ENCODE results near the gene PIK3R3. TPM values are rescaled to one million over a fixed set of nuclear protein-coding genes. Genes with fewer than 3 reads are reported as not detected.
A peak's percentile ranks its signal among the peaks of the same experiment; 100 is the strongest.

PIK3R3 gene
- total and polyA plus RNA-seq, 9 of the 15 experiments (the other 6 are each of a cell fraction or from before 2014, with no cell fraction given) = 1.4 to 7.7 (median 4.6) TPM

GRCh38 chr1:46077644-46078043 is 54.8 kb downstream of the PIK3R3 start (continued):
- TF ChIP-seq BRF2 (IDR thresholded peaks at IDR 0.05; ENCODE audit: borderline replicate concordance, insufficient read depth, insufficient read length) (no peak), CTBP1 (IDR thresholded peaks at IDR 0.05; ENCODE audit: borderline replicate concordance) (no peak), CEBPG (CRISPR knock-in tag; IDR thresholded peaks at IDR 0.05) (peak; percentile 34; the same call in 1 of the 2 replicates), CEBPG (tag; conservative IDR thresholded peaks at IDR 0.05 in 1 of 2, IDR thresholded peaks at IDR 0.05 in 1 of 2) (peak; percentile 85 to 97), FOXO4 (CRISPR knock-in tag; IDR thresholded peaks at IDR 0.05) (no peak), IFI16 (CRISPR knock-in tag; IDR thresholded peaks at IDR 0.05) (no peak), E2F6 (IDR thresholded peaks at IDR 0.05; ENCODE audit: borderline replicate concordance in 1 of 2, extremely low read depth in 1 of 2, insufficient read depth in 1 of 2, insufficient read length in 1 of 2, low read depth in 1 of 2, low read length in 1 of 2, poor library complexity in 1 of 2, severe bottlenecking in 1 of 2) (no peak), CBX8 (IDR thresholded peaks at IDR 0.05; ENCODE audit: borderline replicate concordance, extremely low read depth, low read depth, low read length, poor library complexity, severe bottlenecking) (no peak), IRF9 (tag; IDR thresholded peaks at IDR 0.05) (peak; percentile 82), RBM34 (IDR thresholded peaks at IDR 0.05; ENCODE audit: borderline replicate concordance, insufficient read depth, low read length) (no peak)

Measured in K562 (cell line).